OCI-LY7 (cell line): Measurements from ENCODE around the gene RSPH9.

Experiments used
- EZH2phosphoT487 ChIP-seq: fragments of 200-600 bp; sonication (generic); IDR thresholded peaks from 2 replicates; pipeline ENCODE4 v1.6.1; 2018; ENCODE audit warnings: low read depth, borderline replicate concordance, mild to moderate bottlenecking, mixed run types, antibody characterized with exemption, low read length, moderate library complexity, mixed read lengths
- TF ChIP-seq, protein P1 (sequence below): fragments of 200-600 bp; sonication (generic); conservative IDR thresholded peaks from 2 replicates; pipeline ENCODE4 v1.5.1; 2014; ENCODE audit warnings: mild to moderate bottlenecking, antibody characterized with exemption, low read length, moderate library complexity, mixed read lengths

GRCh38 chr6:43634702-43635303 lies 10.0 kb upstream of the RSPH9 start:
- TF ChIP-seq, protein P1, sequence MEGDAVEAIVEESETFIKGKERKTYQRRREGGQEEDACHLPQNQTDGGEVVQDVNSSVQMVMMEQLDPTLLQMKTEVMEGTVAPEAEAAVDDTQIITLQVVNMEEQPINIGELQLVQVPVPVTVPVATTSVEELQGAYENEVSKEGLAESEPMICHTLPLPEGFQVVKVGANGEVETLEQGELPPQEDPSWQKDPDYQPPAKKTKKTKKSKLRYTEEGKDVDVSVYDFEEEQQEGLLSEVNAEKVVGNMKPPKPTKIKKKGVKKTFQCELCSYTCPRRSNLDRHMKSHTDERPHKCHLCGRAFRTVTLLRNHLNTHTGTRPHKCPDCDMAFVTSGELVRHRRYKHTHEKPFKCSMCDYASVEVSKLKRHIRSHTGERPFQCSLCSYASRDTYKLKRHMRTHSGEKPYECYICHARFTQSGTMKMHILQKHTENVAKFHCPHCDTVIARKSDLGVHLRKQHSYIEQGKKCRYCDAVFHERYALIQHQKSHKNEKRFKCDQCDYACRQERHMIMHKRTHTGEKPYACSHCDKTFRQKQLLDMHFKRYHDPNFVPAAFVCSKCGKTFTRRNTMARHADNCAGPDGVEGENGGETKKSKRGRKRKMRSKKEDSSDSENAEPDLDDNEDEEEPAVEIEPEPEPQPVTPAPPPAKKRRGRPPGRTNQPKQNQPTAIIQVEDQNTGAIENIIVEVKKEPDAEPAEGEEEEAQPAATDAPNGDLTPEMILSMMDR: no peak
- TF ChIP-seq EZH2phosphoT487: no peak
